T-helper 9 cell (primary cell): ENCODE data around the gene ZFHX3.

Source experiments
- DNase-seq: peaks from one replicate; pipeline ENCODE4 v3.0.0-alpha.2; 2020

The ZFHX3 gene

GRCh38 chr16:73056448-73056847, 8.5 kb upstream of the ZFHX3 start:
- no peak for DNase-seq

DNA sequence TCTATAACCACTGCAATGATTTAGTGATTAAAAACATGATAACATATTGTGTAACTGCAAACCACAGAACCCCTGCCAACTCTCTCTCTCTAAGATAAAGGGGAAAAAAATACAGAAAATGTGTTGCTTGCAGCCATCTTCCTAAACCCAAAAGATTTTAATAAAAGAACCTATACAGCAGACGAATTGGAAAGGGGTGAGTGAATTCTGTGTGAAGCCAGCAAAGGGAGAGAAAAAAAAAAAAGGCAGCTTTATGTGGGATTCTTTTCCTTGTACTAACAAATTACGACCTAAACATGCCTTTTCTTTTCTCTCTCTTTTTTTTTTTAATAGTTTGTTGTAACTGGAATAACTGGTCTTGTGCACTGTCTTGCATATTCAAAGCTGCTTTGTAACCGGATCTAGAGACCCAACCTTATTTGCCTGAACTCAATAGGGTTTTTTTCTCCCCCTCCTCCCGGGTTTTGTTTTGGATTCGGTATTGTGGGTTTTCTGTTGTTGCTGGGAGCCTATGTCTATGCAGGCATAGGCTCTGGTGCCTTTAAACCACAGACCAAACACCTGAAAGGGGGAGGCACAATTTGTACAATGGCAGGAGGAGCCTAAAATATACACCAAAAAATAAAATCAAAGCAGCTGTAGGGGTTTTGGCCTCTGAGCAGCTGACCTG, 7.0 kb upstream of the ZFHX3 start:
- DNase-seq = no peak

- no peak for DNase-seq
Measured at GRCh38 chr16:73054498-73054812, 6.5 kb upstream of the ZFHX3 start.

DNA sequence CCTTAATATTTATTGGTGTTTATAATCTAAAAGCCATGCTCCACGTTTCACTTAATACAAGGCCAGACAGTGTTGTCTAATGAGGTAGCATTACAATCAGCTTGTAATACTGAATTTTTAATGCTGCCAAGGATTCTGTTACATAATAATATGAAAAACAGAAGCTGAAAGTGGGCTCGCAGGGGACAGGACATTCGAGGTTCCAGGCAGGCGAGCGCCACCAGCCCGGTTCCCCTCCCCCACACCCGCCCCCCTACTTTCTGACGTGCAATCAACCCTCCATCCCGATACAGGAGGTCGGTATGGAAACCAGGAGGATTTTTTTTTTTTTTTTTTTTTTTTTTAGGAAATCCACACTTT, 6.2 kb upstream of the ZFHX3 start:
- no peak for DNase-seq

DNA sequence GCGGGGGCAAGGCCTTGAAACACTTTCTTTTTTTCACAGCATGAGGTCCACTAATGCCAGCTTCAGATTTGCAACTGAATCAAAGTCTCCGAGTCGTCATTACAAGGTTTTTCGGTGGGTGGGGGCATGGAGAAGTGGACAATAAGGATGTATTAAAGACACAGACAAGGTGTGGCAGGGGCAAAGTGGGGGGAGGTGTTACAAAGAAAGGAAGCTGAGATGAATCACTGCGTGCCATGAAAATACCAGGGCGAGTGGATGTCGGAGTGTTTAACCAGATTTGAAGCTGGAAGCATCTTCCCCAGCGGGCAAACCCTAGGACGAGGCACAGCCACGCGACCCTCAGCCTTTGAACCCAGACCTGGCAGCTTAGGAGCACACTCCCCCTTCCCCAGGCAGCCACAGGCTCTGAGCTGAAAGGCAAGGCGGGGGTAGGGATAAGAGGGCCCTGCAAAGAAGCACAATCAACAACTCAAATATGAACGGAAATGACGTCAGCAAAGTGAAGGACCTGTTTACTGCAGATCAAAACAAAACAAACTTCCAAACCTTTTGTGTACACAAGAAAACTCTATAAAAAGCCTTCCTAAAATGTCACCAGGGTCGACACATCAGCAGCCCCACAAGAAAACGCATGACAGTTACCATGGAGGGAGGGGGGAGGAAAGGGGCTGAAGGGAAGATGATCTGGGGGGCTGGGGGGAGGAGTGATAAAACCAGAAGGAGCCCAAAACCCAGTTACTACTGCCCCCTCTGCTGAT, 5.6 kb upstream of the ZFHX3 start:
- DNase-seq = no peak

- no peak for DNase-seq
Measured at GRCh38 chr16:73053038-73053363, 5.1 kb upstream of the ZFHX3 start.

- no peak for DNase-seq
Measured at GRCh38 chr16:73052576-73052975, 4.6 kb upstream of the ZFHX3 start.

- DNase-seq = no peak
Measured at GRCh38 chr16:73051961-73052360, 4.0 kb upstream of the ZFHX3 start.

- DNase-seq = no peak
Measured at GRCh38 chr16:73051226-73051625, 3.3 kb upstream of the ZFHX3 start.

GRCh38 chr16:73050201-73051099, 2.5 kb upstream of the ZFHX3 start:
- no peak for DNase-seq

DNA sequence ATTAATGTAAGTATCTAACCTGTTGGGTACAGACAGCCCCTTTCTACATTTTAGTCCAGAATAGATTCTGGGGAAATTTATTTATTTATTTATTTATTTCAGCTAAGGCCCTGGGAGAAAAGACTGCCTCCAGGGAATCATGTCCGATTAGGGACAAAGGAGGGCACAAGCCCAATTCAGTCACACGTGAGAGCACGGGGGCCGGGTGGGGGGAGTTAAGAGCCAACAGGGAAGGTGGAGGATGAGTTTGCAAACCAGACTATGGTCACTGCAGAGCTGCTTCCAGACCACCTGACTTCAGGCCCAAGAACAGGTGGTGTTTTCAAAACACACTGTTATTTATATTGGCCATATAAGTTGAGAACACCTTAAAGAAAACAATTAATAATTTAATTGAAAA, 1.6 kb upstream of the ZFHX3 start:
- DNase-seq = no peak

DNA sequence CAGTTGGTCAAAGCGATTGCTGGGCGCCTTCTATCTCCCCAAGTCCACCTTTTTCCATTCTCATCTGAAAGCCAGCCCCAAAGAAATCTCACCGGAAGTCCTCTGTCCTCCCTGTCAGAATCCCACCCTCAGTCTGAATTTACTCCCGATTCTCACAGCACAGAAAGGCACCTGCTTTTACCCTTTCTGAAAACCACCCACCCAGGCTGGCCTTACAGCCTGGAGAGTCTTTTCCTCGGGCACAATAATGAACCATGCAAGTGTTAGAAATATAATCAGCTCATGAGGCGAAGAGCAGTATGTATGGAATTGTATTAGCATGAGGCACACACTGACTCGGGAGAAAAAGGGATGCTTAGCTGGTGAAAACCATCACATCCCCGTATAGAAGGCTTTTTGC, 1.2 kb upstream of the ZFHX3 start:
- no peak for DNase-seq

- DNase-seq = no peak
Measured at GRCh38 chr16:73048292-73049080, 558 bp upstream of the ZFHX3 start.

DNA sequence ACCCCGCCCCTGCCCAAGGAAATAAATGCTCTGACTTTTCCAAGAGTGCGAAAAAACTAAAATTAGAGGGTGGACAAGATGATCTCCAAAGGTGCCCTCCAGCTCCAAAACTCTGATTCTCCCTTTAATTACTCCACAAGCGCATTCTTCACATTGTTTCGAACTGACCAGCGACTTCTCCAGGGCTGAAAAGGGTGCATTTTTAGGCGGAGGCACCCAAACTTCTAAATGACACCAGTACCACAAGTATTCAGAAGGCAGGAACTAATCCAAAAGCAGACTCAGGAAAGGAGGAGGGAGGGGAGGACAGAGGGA, 750 bp downstream of the ZFHX3 start:
- DNase-seq = no peak

GRCh38 chr16:73046849-73047214, 1.1 kb downstream of the ZFHX3 start:
- DNase-seq = no peak

DNA sequence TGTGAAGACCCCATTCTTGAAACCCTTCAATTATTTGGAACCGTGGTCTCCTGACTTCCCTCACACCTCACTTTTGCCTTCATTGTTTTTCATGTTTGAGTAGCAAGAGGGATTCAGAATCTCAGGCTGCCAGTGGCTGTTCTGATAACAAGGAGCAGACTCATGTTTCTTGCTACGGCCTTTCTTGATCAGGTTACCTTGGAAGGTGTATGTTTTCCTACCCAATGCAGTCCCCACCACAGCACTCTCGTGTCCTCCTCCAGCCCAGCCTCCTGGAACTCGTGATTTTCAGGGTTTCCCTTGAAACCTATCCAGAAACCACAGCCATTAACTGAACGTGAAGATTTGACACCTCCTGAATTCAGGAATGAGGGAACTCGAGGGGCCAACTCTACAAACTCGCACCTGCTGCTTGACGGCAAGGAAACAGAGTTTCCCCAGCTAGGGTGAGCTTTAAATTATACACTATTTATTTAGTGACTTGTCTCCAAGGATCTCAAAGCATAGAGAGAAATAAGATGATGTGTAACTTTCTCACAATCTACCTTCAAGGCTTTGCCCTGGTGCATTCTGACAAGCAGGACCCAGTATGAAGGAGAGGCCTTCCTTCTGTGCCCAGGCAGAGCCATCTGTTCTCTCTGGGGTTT, 1.6 kb downstream of the ZFHX3 start:
- DNase-seq = no peak

DNA sequence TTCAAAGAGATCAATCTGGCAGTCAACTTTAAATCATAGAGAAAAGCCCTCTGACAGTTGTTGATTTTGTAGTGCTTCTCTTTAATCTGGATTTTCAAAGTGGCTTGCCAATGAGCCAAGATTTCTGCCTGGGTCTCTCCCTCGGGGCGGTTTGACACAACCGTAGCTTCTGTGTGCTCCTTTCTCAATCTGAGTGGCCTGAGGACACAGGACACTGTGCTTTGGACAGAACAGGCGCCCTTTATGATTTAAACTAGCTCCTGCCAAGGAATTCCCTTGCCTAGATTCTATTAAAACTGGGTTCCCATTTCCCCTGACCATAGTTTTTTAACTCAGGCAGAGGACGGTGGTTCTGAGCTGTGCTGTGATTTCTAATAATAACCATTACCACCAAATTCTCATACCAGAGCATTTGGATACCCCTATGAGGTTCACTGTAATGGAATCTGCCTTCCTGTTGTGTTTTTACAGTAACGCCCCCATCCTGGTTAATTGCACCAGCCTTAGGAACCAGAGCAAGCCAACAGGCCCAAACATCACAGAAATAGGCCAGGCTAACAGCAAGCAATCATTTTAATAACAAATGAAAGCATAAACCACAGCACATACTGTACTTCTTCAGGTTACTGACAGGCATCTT, 4.0 kb downstream of the ZFHX3 start:
- no peak for DNase-seq

GRCh38 chr16:73042807-73043206, 5.1 kb downstream of the ZFHX3 start:
- DNase-seq = no peak

DNA sequence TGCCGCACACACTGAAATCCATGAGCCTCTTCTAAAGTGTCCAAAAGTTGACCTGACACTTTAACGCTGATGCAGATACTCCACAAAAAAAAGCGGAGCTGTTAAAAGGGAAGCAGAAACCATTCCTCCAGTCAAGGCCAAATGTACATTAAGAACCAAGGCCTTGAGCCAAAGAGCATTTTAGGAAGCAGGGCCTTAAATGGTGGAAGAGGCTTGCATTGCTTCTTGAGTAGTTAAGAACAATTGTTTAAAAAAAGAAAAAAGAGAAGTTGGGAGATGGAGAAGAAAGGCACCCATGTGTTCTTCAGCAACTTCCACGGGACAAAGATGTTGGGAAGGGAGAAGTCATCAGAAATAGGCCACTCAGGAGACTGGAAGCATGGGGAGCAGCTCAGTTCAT, 6.3 kb downstream of the ZFHX3 start:
- DNase-seq = no peak

DNA sequence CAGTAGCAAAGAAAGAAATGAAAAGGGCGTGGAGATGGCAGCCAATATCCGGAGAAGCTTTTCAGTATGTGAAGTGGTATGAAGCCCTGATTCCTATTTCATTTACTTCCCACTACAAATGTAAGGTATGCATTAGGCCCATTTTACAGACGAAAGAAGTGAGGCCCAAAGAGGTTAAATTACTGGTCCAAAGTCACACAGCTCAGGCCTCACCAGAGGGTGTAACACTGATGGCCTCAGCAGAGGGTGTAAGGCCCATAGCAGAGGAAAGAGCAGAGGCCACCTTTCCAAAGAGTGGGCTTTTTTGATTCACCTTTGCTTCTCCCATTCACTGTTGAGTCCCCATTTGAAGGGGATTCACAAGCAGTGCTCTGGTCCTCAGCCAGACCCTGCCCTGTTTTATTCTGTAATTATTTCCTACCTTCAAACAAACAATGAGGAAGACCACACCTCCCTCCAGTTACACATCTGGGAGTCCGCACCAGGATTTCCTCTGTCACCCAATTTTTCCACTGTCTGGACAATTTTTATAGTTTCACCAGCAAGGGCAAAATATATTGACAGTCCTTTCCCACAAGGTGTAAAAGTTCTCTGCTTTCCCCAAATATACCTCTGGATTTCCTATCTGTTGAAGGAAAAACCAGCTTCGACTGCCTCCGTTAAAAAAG, 7.1 kb downstream of the ZFHX3 start:
- no peak for DNase-seq

DNA sequence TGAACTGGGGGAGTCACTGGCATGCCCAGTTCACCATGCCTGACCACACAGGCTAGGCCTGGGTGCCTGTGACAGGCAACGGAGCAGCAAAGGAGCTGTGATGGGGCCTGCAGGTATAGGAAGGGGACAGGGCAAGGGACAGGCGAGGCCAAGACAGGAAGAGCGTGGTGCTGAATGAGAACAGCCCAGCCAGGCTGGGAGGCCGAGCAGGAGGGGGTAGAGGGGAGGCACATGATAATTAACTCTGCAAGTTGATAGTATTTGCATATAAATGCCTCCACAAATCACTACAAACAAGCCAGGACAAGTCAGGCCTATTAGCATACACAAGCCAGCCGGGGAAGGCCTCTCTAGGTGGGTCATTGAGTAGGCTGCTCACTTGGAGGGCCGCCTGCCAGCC, 7.8 kb downstream of the ZFHX3 start:
- DNase-seq = no peak
